ENCODE data around the gene BBS9.

BBS9 gene

DNA sequence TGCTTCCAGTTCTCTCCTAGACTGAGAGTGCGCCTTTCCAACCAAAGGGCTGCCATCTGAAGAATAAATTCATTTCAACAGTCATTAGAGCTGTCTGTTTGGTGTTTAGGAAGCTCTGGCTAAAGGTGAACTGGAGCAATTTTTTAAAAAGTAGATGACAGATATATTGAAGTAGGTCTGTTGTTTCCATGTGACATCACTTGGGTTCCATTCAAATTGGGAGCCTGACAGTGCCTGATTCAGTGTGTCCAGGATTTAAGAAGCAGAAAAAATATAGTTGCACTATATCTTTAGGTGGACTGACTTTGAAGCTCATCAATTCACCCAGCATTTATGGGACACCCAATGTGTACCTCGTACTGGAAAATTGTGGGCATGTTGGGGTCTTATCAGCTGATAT is 367.7 kb downstream of the BBS9 start:
- H3K27me3 ChIP-seq (ENCODE audit: low read depth, low read length) = no peaks in the 10 kb centered on the region
- peaks cover 7% of the 10 kb centered on the region; the same call in 1 of the 2 replicates for H3K4me1 ChIP-seq (ENCODE audit: low read length)
- no peak overlapping the region for H2AFZ ChIP-seq (ENCODE audit: low read depth, low read length)
- no peaks in the 10 kb centered on the region for H4K20me1 ChIP-seq (ENCODE audit: insufficient read depth, low read length)
- H3K9me3 ChIP-seq (ENCODE audit: insufficient read depth, low read length) = no peaks in the 10 kb centered on the region
- H3K4me2 ChIP-seq (ENCODE audit: low read length) = no peak overlapping the region
- no peak overlapping the region for H3K9ac ChIP-seq (ENCODE audit: low read length)
- no peak overlapping the region for H3K27ac ChIP-seq (ENCODE audit: low read length)
- H3K79me2 ChIP-seq (ENCODE audit: low read length) = no peaks in the 10 kb centered on the region
- H3K36me3 ChIP-seq (replicated peaks; ENCODE audit: low read depth, low read length) = no peaks in the 10 kb centered on the region
- TF ChIP-seq, protein P1, sequence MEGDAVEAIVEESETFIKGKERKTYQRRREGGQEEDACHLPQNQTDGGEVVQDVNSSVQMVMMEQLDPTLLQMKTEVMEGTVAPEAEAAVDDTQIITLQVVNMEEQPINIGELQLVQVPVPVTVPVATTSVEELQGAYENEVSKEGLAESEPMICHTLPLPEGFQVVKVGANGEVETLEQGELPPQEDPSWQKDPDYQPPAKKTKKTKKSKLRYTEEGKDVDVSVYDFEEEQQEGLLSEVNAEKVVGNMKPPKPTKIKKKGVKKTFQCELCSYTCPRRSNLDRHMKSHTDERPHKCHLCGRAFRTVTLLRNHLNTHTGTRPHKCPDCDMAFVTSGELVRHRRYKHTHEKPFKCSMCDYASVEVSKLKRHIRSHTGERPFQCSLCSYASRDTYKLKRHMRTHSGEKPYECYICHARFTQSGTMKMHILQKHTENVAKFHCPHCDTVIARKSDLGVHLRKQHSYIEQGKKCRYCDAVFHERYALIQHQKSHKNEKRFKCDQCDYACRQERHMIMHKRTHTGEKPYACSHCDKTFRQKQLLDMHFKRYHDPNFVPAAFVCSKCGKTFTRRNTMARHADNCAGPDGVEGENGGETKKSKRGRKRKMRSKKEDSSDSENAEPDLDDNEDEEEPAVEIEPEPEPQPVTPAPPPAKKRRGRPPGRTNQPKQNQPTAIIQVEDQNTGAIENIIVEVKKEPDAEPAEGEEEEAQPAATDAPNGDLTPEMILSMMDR (IDR thresholded peaks at IDR 0.05; ENCODE audit: low read depth, low read length) = no peak
- no peak for TF ChIP-seq EZH2phosphoT487 (IDR thresholded peaks at IDR 0.05; ENCODE audit: low read depth)
- no peak overlapping the region for H3K4me3 ChIP-seq (ENCODE audit: low read length)

GRCh38 chr7:33500703-33501701 is 371.6 kb downstream of the BBS9 start:
- H3K36me3 ChIP-seq (replicated peaks; ENCODE audit: low read depth, low read length) = no peaks in the 10 kb centered on the region
- no peaks in the 10 kb centered on the region for H3K27me3 ChIP-seq (ENCODE audit: low read depth, low read length)
- no peak overlapping the region for H3K4me2 ChIP-seq (ENCODE audit: low read length)
- no peak overlapping the region for H3K9ac ChIP-seq (ENCODE audit: low read length)
- no peaks in the 10 kb centered on the region for H4K20me1 ChIP-seq (ENCODE audit: insufficient read depth, low read length)
- H3K79me2 ChIP-seq (ENCODE audit: low read length) = no peaks in the 10 kb centered on the region
- H3K4me1 ChIP-seq (ENCODE audit: low read length) = peaks cover 7% of the 10 kb centered on the region; the same call in 1 of the 2 replicates
- no peak overlapping the region for H3K4me3 ChIP-seq (ENCODE audit: low read length)
- H2AFZ ChIP-seq (ENCODE audit: low read depth, low read length) = no peak overlapping the region
- H3K27ac ChIP-seq (ENCODE audit: low read length) = no peak overlapping the region
- H3K9me3 ChIP-seq (ENCODE audit: insufficient read depth, low read length) = no peaks in the 10 kb centered on the region
- TF ChIP-seq, protein P1 (IDR thresholded peaks at IDR 0.05; ENCODE audit: low read depth, low read length) = no peak

DNA sequence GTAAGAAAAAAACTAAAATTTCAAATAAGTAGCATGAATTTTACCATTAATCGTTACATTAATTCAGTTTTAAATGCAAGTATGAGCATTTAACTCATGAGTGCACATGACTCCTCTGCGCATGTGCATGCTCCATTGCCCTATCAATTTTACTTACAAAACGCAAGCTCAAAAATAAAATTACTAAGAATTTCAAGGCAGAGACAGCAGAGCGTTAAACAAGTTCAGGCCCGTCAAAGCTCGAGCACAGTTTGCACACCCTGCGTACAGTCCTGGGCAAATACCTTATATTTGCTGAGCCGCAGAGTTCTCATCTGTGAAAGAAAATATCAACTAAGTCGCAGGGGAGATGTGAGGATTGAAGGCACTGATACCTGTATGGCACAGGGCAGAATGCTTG is 373.6 kb downstream of the BBS9 start:
- H3K4me1 ChIP-seq (ENCODE audit: low read length) = peaks cover 10% of the 10 kb centered on the region
- TF ChIP-seq EZH2phosphoT487 (IDR thresholded peaks at IDR 0.05; ENCODE audit: low read depth) = no peak
- TF ChIP-seq, protein P1 (IDR thresholded peaks at IDR 0.05; ENCODE audit: low read depth, low read length) = no peak

GRCh38 chr7:33503736-33504135 is 374.4 kb downstream of the BBS9 start:
- no peaks in the 10 kb centered on the region for H3K27me3 ChIP-seq (ENCODE audit: low read depth, low read length)
- TF ChIP-seq EZH2phosphoT487 (IDR thresholded peaks at IDR 0.05; ENCODE audit: low read depth) = no peak
- TF ChIP-seq, protein P1 (IDR thresholded peaks at IDR 0.05; ENCODE audit: low read depth, low read length) = no peak
- H4K20me1 ChIP-seq (ENCODE audit: insufficient read depth, low read length) = no peaks in the 10 kb centered on the region
- no peaks in the 10 kb centered on the region for H3K9me3 ChIP-seq (ENCODE audit: insufficient read depth, low read length)
- no peak overlapping the region for H3K9ac ChIP-seq (ENCODE audit: low read length)
- no peak overlapping the region for H3K27ac ChIP-seq (ENCODE audit: low read length)
- H3K4me1 ChIP-seq (ENCODE audit: low read length) = peaks cover 10% of the 10 kb centered on the region
- H3K79me2 ChIP-seq (ENCODE audit: low read length) = no peaks in the 10 kb centered on the region
- H3K36me3 ChIP-seq (replicated peaks; ENCODE audit: low read depth, low read length) = no peaks in the 10 kb centered on the region
- no peak overlapping the region for H3K4me2 ChIP-seq (ENCODE audit: low read length)
- no peak overlapping the region for H2AFZ ChIP-seq (ENCODE audit: low read depth, low read length)
- H3K4me3 ChIP-seq (ENCODE audit: low read length) = no peak overlapping the region

More for the DNA sequence above, 373.6 kb downstream of the BBS9 start:
- Histone ChIP-seq H2AFZ (ENCODE audit: low read depth, low read length) (no peak overlapping the region), H3K4me3 (ENCODE audit: low read length) (no peak overlapping the region), H4K20me1 (ENCODE audit: insufficient read depth, low read length) (no peaks in the 10 kb centered on the region), H3K36me3 (replicated peaks; ENCODE audit: low read depth, low read length) (no peaks in the 10 kb centered on the region), H3K27me3 (ENCODE audit: low read depth, low read length) (no peaks in the 10 kb centered on the region), H3K9ac (ENCODE audit: low read length) (no peak overlapping the region), H3K9me3 (ENCODE audit: insufficient read depth, low read length) (no peaks in the 10 kb centered on the region), H3K4me2 (ENCODE audit: low read length) (no peak overlapping the region), H3K79me2 (ENCODE audit: low read length) (no peaks in the 10 kb centered on the region), H3K27ac (ENCODE audit: low read length) (no peak overlapping the region)

All from OCI-LY3 (cell line).